ENCODE results near the gene BTG2. TPM values are rescaled to one million over a fixed set of nuclear protein-coding genes. Genes with fewer than 3 reads are reported as not detected.

The BTG2 gene
- polyA plus RNA-seq, 1 donor = 120 TPM

- no peak for DNase-seq (ENCODE audit: low read depth)
Observed at GRCh38 chr1:203316626-203317093, 11.3 kb downstream of the BTG2 start.

- DNase-seq (ENCODE audit: low read depth) = no peak
Observed at GRCh38 chr1:203317429-203318228, 12.3 kb downstream of the BTG2 start.

- no peak for DNase-seq (ENCODE audit: low read depth)
Observed at GRCh38 chr1:203318229-203318517, 12.9 kb downstream of the BTG2 start.

- no peak for DNase-seq (ENCODE audit: low read depth)
Observed at GRCh38 chr1:203320591-203321272, 15.4 kb downstream of the BTG2 start.

GRCh38 chr1:203321273-203322052 lies 16.1 kb downstream of the BTG2 start:
- no peak for DNase-seq (ENCODE audit: low read depth)

GRCh38 chr1:203322500-203323179 lies 17.3 kb downstream of the BTG2 start:
- DNase-seq (ENCODE audit: low read depth) = no peak

- no peak for DNase-seq (ENCODE audit: low read depth)
Observed at GRCh38 chr1:203323587-203323986, 18.3 kb downstream of the BTG2 start.

- DNase-seq (ENCODE audit: low read depth) = no peak
Observed at GRCh38 chr1:203324105-203325025, 19.0 kb downstream of the BTG2 start.

- DNase-seq (ENCODE audit: low read depth) = no peak
Observed at GRCh38 chr1:203325026-203325417, 19.7 kb downstream of the BTG2 start.

- DNase-seq (ENCODE audit: low read depth) = no peak
Observed at GRCh38 chr1:203325418-203326091, 20.2 kb downstream of the BTG2 start.

- DNase-seq (ENCODE audit: low read depth) = no peak
Observed at GRCh38 chr1:203326830-203327683, 21.7 kb downstream of the BTG2 start.

- no peak for DNase-seq (ENCODE audit: low read depth)
Observed at GRCh38 chr1:203327684-203328457, 22.6 kb downstream of the BTG2 start.

GRCh38 chr1:203328714-203329122 lies 23.4 kb downstream of the BTG2 start:
- DNase-seq (ENCODE audit: low read depth) = no peak

- no peak for DNase-seq (ENCODE audit: low read depth)
Observed at GRCh38 chr1:203331224-203331623, 25.9 kb downstream of the BTG2 start.

- DNase-seq (ENCODE audit: low read depth) = no peak
Observed at GRCh38 chr1:203335503-203335902, 30.2 kb downstream of the BTG2 start.

- no peak for DNase-seq (ENCODE audit: low read depth)
Observed at GRCh38 chr1:203336097-203336496, 30.8 kb downstream of the BTG2 start.

GRCh38 chr1:203338335-203339036 lies 33.2 kb downstream of the BTG2 start:
- no peak for DNase-seq (ENCODE audit: low read depth)

All from forelimb muscle (tissue), 1 donor.